G401.6 (cell line): Measurements from ENCODE around the gene CD200R1L.

Experiments
- FAIRE-seq: peaks from 2 replicates; lab custom pipeline; 2012; peaks lifted over from hg19 to GRCh38; lab: Jason Lieb, UNC

CD200R1L gene

DNA sequence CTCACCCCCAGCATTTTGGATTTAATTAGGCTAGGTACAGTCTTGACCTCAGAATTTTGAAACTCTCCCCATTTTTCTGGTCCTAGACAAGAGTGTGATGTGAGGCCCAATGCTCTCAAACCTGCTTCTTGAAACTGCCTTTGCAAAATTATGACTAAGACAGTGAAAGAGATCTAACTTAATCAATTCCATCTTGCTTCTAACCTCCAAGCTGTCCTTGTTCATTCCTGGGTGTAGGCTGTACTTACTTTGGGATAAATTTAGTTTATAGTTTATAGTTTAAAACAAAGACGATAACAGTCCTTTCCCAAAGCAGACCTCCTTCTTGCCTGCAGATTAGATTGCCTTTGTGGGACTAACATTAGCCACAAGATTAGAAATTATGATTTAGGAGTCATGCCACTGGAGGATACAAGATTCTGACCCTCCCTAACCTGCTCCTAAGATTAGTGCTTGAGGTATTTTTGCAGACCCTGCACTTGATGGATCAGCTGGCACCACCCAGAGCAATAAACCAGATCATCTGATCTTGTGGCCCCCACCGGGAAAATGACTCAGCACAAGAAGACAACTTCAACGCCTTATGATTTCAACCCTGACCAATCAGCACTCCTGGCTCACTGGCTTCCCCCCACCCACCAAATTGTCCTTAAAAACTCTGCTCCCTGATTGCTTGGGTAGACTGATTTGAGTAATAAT lies 59.6 kb downstream of the CD200R1L start:
- no peak for FAIRE-seq

DNA sequence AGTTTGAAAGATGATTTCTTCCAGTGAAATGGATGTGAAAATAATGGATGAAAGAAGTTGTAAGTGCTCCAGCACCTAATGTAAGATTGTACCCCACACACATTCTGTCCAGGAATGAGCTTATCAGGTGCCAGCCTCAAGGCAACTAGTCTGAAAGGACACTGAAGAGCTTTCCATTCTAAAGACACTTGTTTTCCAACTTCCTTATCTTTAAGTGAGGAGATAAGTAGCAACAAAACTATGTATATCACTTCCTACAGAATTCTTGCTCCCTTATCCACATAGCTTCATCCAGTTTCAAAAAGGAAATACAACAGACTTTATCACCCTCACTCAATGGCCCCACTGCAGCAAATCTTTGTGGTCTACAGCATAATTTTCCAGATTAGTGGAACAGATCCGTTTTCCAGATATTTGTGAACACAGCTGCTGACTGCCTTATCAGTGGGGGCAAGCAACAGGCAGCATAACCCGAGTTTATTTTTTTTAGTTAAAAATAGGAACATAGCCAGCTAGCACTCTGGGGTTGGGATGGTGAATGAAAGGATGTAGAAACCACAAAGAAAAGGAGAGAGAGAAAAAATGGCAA lies 60.6 kb downstream of the CD200R1L start:
- FAIRE-seq: no peak

GRCh38 chr3:112785321-112786001 lies 61.2 kb downstream of the CD200R1L start:
- FAIRE-seq: no peak

DNA sequence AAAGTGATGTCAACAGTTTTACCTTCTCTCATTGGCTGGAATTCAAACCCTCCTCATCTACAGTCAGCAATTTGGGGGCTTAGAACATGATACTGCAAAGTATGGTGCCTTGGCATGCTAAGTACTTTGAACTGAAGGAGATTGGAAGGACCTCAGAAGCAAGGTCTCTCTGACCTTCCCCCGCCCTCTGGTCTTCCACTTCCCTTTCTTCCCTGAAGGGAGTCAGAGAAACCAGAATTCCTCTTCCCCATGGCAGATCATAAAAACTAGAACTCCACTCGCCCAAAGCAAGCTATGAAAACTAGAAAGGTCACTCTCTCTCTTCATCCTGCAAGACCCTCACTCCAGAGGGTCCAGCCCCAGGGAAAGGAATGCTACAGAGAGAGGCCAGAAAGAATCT lies 64.2 kb downstream of the CD200R1L start:
- FAIRE-seq: no peak

GRCh38 chr3:112781599-112781998 lies 65.1 kb downstream of the CD200R1L start:
- no peak for FAIRE-seq

GRCh38 chr3:112779558-112780480 lies 66.8 kb downstream of the CD200R1L start:
- no peak for FAIRE-seq

- FAIRE-seq: no peak
Observed at GRCh38 chr3:112779011-112779410, 67.7 kb downstream of the CD200R1L start.

- FAIRE-seq: no peak
Observed at GRCh38 chr3:112778353-112778948, 68.2 kb downstream of the CD200R1L start.

DNA sequence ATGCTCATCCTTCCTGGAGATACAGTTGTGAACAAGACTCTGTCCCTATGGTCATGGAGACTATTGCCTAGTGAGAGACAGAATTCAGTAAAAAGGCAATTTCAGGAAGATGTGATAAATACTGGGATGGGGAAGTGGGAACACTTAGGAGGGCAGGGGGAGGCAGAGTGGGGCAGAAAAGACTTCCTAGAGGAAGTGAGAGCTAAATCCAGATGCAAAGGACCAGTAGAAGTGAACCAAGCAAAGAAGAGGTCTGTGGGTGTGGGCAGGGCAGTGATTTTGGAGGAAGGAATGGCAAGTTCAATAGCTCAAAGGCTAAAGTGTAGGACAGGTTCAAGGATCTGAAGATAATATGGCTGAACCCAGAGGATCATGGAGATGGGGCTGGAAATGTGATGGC lies 68.9 kb downstream of the CD200R1L start:
- FAIRE-seq: no peak

- no peak for FAIRE-seq
Observed at GRCh38 chr3:112776836-112777235, 69.8 kb downstream of the CD200R1L start.

DNA sequence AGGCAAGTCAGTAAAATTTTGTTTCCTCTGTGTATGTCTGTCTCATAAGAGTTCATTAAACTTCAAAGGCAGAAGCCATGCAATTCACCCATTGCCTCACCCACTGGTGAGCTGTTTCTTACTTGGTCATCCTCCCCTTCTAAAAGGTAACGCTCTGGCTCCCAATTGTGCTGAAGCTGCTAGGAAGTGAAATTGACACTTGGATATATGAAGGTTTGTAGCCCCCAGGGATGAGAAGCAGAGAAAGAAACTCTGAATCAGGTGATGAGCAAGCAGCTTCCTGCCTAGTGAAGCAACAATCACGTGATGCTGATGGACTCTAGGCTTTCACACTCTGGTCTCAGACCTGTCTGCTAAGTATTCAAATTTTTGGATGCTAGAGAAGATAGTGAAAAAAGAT lies 70.7 kb downstream of the CD200R1L start:
- FAIRE-seq: no peak

DNA sequence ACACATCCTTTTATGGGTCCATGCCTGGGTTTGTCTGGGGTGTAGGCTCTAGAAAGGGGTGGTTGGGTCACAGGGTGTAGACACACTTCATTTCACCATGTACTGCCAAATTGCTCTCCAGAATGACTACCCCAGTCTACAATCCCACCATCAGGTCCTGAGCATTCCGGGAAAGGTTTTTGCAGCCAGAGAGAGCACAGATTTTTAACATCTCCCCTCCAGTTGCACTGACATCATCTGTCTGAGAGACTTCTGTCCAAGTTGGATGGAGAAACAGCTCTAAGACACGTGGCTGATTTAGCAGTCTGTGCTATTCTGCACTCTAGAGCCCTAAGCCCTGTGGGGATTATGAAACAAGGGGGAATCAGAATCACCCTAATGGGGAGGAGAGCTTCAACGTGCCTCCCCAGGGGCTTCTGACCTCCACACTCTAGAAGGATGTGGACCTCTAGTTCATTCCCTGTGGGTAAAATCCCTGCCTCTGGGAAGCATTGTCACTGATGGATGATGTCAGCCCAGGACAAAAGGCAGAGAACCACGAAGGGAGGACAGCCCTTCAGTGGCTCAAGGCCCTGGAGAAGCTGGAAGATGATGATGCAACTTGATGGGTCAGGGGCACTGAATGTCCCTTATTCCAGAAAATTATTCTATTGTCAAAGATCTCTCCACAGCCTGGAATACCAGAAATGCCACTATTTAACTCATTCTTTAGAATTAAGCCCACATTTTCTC lies 71.5 kb downstream of the CD200R1L start:
- no peak for FAIRE-seq

DNA sequence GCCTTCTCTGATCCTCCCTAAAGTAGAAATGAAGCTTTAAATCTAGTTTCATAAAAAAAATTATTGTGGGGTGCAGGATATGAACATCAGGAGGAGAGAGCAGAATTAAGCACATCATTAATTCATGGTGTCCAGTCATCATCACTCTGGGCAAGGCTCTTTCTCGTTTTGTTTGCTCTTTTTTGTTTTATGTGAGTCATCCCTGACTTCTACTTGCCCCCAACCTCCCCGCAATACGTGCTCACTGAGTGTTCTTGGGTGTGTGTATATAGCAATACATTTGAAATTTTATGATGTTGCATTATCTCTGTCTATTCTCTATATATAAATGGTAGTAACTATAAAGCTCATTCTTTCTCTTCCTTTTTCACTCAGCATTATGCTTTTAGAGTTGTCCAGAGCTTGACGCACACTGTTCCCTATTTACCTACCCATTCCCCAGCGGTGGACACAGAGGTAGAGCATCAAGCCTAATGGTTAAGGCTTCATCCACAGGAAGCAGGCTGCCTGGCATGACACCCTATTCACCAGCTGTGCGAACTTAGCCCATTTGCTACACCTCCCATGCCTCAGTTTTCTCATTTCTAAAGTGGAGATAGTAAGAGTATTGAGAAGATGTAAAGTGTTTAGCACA lies 72.3 kb downstream of the CD200R1L start:
- no peak for FAIRE-seq

DNA sequence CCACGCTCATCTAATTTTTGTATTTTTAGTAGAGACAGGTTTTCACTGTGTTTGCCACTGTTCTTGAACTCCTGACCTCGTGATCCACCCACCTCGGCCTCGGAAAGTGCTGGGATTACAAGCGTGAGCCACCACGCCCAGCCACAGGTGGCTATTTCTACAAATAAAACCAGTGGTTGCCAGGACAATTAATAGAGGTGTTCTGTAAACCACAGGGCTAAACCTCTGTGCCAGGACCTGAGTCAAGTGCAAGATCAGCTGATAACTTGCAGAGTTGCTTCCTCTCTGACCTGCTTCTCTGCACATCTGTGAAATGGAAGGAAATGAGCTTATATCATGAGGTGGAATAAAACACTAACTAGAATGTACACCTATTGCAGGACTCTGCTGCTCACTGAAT lies 72.8 kb downstream of the CD200R1L start:
- FAIRE-seq: no peak

- no peak for FAIRE-seq
Observed at GRCh38 chr3:112770951-112771350, 75.7 kb downstream of the CD200R1L start.

GRCh38 chr3:112770032-112770626 lies 76.5 kb downstream of the CD200R1L start:
- no peak for FAIRE-seq

DNA sequence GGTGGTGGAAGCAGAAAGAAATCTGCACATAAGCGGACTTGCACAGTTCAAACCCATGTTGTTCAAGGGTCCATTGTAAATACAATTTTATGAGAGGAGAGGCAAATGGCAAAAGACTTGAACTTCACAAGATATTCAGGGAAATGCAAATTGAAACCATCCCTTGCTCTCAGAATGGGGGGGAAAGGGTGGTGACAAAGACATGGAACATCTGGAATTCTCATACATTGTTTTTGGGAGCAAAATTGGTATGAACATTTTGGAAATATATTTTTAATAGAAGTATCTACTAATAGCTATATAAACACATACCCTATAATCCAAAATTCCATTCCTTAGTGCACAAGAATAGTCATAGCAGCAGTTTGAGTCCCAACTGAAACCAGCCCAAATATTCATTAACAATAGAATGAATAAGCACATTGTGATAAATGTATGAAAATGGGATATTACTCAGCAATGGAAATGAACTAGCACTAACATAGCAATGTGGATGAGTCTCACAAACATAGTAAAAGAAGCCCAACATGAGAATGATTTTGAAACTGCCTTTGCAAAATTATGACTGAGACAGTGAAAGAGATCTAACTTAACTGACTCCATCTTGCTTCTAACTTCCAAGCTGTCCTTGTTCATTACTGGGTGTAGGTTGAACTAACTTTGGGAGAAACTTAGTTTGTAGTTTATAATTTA lies 77.2 kb downstream of the CD200R1L start:
- FAIRE-seq: no peak

- no peak for FAIRE-seq
Observed at GRCh38 chr3:112767777-112768176, 78.9 kb downstream of the CD200R1L start.

- FAIRE-seq: no peak
Observed at GRCh38 chr3:112767177-112767576, 79.5 kb downstream of the CD200R1L start.
